IPS-11a (cell line): Measurements from ENCODE around the gene RFXANK.
"Not testable (repeated sequence)": the region's sequence is repeated elsewhere in the genome, so short reads cannot be mapped to it uniquely, and the experiment has no call there.

Experiments used
- H3K4me3 ChIP-seq: one replicate; pipeline ENCODE4 v1.5.1; 2013; ENCODE audit warnings: low read depth, low read length, control low read depth

Gene RFXANK

GRCh38 chr19:19169236-19170052, 22.6 kb upstream of the RFXANK start:
- peak overlapping the region; percentile 22 for H3K4me3 ChIP-seq

GRCh38 chr19:19170053-19170872, 21.8 kb upstream of the RFXANK start, which contains the start of gene MEF2B:
Gene MEF2B, minus strand, starts transcription at chr19:19170263. Its CDS starts 19,528 bp downstream, at chr19:19150735.
- peak within 1 kb of the TSS; percentile 22 for H3K4me3 ChIP-seq

- no peak overlapping the region for H3K4me3 ChIP-seq
These were observed 21.0 kb upstream of the RFXANK start for GRCh38 chr19:19170873-19171672.

- H3K4me3 ChIP-seq: no peak overlapping the region
These were observed 20.1 kb upstream of the RFXANK start for GRCh38 chr19:19171821-19172532.

- H3K4me3 ChIP-seq: not testable (repeated sequence)
These were observed 18.8 kb upstream of the RFXANK start for GRCh38 chr19:19173243-19173642.

- no peak overlapping the region for H3K4me3 ChIP-seq
These were observed 15.1 kb upstream of the RFXANK start for GRCh38 chr19:19176950-19177349.

GRCh38 chr19:19179548-19180441, 12.3 kb upstream of the RFXANK start:
- no peak overlapping the region for H3K4me3 ChIP-seq

- no peak overlapping the region for H3K4me3 ChIP-seq
These were observed 10.5 kb upstream of the RFXANK start for GRCh38 chr19:19181488-19181998.

GRCh38 chr19:19185853-19186740, 6.0 kb upstream of the RFXANK start:
- H3K4me3 ChIP-seq: no peak overlapping the region

GRCh38 chr19:19186742-19187141, 5.3 kb upstream of the RFXANK start:
- no peak overlapping the region for H3K4me3 ChIP-seq

GRCh38 chr19:19191768-19192077, 335 bp upstream of the RFXANK start:
- H3K4me3 ChIP-seq: peak overlapping the region; percentile 96

- peak overlapping the region; percentile 74 for H3K4me3 ChIP-seq
These were observed 909 bp downstream of the RFXANK start for GRCh38 chr19:19192910-19193423.

GRCh38 chr19:19193926-19194325, 1.9 kb downstream of the RFXANK start:
- no peak overlapping the region for H3K4me3 ChIP-seq

- no peak overlapping the region for H3K4me3 ChIP-seq
These were observed 9.9 kb downstream of the RFXANK start for GRCh38 chr19:19201697-19202630.

GRCh38 chr19:19202707-19203011, 10.6 kb downstream of the RFXANK start:
- peak overlapping the region; percentile 66 for H3K4me3 ChIP-seq

- H3K4me3 ChIP-seq: peak within 1 kb of the TSS; percentile 66
These were observed 11.2 kb downstream of the RFXANK start, which contains the start of gene NR2C2AP for GRCh38 chr19:19203012-19203856. Gene NR2C2AP, minus strand, starts transcription at chr19:19203414. Its CDS starts 354 bp downstream, at chr19:19203060.
